HG02798 (cell line): ENCODE data around the gene USP38.
"Not testable (repeated sequence)": the region's sequence is repeated elsewhere in the genome, so short reads cannot be mapped to it uniquely, and the experiment has no call there.

Experiments
- ATAC-seq: cut with Tn5 transposase; IDR thresholded peaks from one replicate; pipeline ENCODE4 v1.9.1; 2021; ENCODE audit warnings: mild to moderate bottlenecking; ENCODE audit not compliant: unreplicated experiment, poor library complexity

USP38 gene

GRCh38 chr4:143257356-143257755 lies 72.6 kb downstream of the USP38 start:
- ATAC-seq, result no peak

DNA sequence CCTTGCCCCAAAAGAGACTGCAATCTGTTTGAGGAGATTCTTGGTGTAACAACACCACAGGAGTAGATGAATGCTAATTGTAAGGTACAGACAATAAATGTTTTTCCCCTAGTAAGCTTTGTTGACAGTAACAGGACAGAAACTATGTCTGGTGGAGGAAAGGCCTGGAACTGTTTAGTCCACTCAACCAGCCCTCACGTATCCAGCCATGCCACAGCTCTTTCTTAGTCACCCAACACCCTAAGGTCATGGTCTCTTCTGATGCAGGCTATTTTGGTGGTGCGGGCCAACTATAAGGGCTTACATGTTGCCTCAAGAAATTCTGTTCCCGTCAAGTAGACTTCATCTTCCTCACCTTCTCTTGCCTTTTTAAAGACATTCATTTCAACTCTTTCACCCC lies 76.0 kb downstream of the USP38 start:
- no peak for ATAC-seq

- no peak for ATAC-seq
Measured at GRCh38 chr4:143262838-143263237, 78.1 kb downstream of the USP38 start.

DNA sequence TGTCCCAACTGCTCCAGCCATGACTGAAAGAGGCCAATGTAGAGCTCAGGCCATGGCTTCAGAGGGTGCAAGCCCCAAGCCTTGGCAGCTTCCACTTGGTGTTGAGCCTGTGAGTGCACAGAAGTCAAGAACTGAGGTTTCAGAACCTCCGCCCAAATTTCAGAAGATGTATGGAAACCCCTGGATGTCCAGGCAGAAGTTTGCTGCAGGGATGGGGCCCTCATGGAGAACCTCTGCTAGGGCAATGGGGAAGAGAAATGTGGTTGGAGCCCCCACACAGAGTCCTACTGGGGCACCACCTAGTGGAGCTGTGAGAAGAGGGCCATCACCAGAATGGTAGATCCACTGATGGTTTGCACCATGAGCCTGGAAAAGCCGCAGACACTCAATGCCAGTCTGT lies 83.0 kb downstream of the USP38 start:
- not testable (repeated sequence) for ATAC-seq

- no peak for ATAC-seq
Measured at GRCh38 chr4:143270256-143270838, 85.6 kb downstream of the USP38 start.
